Measurements from ENCODE around the gene CAMK2G. TPM values are rescaled to one million over a fixed set of nuclear protein-coding genes. Genes with fewer than 3 reads are reported as not detected.

CAMK2G gene
- total and polyA plus RNA-seq, 4 donors: 6.8 to 18.3 (median 9.9) TPM

DNA sequence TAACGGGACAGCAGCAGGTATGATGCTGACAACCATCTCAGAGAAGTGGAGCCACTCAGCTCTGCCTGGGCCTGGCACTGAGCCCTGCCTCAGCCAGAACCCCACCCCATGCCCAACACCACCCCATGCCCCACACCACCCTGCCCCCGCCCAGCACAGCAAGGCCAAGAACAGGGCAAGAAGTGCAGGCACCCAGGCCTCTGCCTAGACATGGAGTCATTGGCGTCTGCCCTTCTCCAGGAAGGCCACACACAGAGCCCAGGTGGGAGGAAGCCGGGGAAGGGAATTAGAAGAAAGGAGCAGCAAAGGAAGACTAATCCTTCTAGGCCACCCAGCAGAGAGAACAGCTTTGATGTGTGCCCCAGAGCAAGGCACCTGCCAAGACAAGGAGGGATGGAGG, 18.9 kb downstream of the CAMK2G start:
- WGBS: 94% methylated on average over 4 of the region's 4 CpGs
- TF ChIP-seq TAF1 (conservative IDR thresholded peaks at IDR 0.05): no peak
- no peak for TF ChIP-seq ATF3 (IDR thresholded peaks at IDR 0.05)
- TF ChIP-seq, protein P1, sequence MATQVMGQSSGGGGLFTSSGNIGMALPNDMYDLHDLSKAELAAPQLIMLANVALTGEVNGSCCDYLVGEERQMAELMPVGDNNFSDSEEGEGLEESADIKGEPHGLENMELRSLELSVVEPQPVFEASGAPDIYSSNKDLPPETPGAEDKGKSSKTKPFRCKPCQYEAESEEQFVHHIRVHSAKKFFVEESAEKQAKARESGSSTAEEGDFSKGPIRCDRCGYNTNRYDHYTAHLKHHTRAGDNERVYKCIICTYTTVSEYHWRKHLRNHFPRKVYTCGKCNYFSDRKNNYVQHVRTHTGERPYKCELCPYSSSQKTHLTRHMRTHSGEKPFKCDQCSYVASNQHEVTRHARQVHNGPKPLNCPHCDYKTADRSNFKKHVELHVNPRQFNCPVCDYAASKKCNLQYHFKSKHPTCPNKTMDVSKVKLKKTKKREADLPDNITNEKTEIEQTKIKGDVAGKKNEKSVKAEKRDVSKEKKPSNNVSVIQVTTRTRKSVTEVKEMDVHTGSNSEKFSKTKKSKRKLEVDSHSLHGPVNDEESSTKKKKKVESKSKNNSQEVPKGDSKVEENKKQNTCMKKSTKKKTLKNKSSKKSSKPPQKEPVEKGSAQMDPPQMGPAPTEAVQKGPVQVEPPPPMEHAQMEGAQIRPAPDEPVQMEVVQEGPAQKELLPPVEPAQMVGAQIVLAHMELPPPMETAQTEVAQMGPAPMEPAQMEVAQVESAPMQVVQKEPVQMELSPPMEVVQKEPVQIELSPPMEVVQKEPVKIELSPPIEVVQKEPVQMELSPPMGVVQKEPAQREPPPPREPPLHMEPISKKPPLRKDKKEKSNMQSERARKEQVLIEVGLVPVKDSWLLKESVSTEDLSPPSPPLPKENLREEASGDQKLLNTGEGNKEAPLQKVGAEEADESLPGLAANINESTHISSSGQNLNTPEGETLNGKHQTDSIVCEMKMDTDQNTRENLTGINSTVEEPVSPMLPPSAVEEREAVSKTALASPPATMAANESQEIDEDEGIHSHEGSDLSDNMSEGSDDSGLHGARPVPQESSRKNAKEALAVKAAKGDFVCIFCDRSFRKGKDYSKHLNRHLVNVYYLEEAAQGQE (IDR thresholded peaks at IDR 0.05): no peak
- TF ChIP-seq HNF4A (conservative IDR thresholded peaks at IDR 0.05): no peak
- no peak for TF ChIP-seq SP1 (IDR thresholded peaks at IDR 0.05)
- no peak for TF ChIP-seq HNF4G (IDR thresholded peaks at IDR 0.05)
- no peak for TF ChIP-seq JUND (IDR thresholded peaks at IDR 0.05)
- no peak for TF ChIP-seq FOXA1 (IDR thresholded peaks at IDR 0.05)
- no peaks in the 10 kb centered on the region for H3K9me3 ChIP-seq (ENCODE audit: control insufficient read depth in 4 of 4, low read length in 3 of 4)
- H3K27me3 ChIP-seq (ENCODE audit: control insufficient read depth in 4 of 4, insufficient read depth in 4 of 4, low read length in 3 of 4): no peaks in the 10 kb centered on the region
- peaks cover 0 to 17% (median 9%) of the 10 kb centered on the region in 4 donors for H3K36me3 ChIP-seq (ENCODE audit: control insufficient read depth in 4 of 4, insufficient read depth in 3 of 4, low read depth in 1 of 4, low read length in 3 of 4)
- no peak overlapping the region for H3K9ac ChIP-seq (ENCODE audit: low read depth in 1 of 2, low read length in 2 of 2)
- peaks cover 4 to 18% (median 17%) of the 10 kb centered on the region in 4 donors for H3K4me1 ChIP-seq (ENCODE audit: control insufficient read depth in 4 of 4, insufficient read depth in 4 of 4, low read length in 3 of 4)
- DNase-seq (ENCODE audit: low spot score): no peak
- H3K27ac ChIP-seq (ENCODE audit: low read depth in 1 of 2, low read length in 2 of 2): no peak overlapping the region
- H3K4me3 ChIP-seq (ENCODE audit: low read depth in 1 of 3, low read length in 3 of 3): no peak overlapping the region

GRCh38 chr10:73854310-73854709, 20.0 kb downstream of the CAMK2G start:
- H3K27me3 ChIP-seq (ENCODE audit: control insufficient read depth in 4 of 4, insufficient read depth in 4 of 4, low read length in 3 of 4): no peaks in the 10 kb centered on the region
- 29% methylated on average over 5 of the region's 5 CpGs for WGBS
- H3K9ac ChIP-seq (ENCODE audit: low read depth in 1 of 2, low read length in 2 of 2): no peak overlapping the region
- H3K4me3 ChIP-seq (ENCODE audit: low read depth in 1 of 3, low read length in 3 of 3): no peak overlapping the region
- no peaks in the 10 kb centered on the region for H3K9me3 ChIP-seq (ENCODE audit: control insufficient read depth in 4 of 4, low read length in 3 of 4)
- TF ChIP-seq, protein P1 (IDR thresholded peaks at IDR 0.05): no peak
- TF ChIP-seq ZBTB33 (IDR thresholded peaks at IDR 0.05): no peak
- no peak for TF ChIP-seq EGR1 (IDR thresholded peaks at IDR 0.05; ENCODE audit: low read depth in 2 of 2)
- TF ChIP-seq, protein P2, sequence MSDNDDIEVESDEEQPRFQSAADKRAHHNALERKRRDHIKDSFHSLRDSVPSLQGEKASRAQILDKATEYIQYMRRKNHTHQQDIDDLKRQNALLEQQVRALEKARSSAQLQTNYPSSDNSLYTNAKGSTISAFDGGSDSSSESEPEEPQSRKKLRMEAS (IDR thresholded peaks at IDR 0.05): peak; percentile 79
- TF ChIP-seq HNF4G (IDR thresholded peaks at IDR 0.05): peak; percentile 75
- no peak for TF ChIP-seq FOXA1 (IDR thresholded peaks at IDR 0.05)
- no peak for TF ChIP-seq ATF3 (IDR thresholded peaks at IDR 0.05)
- peak in 1 of 2 donors; percentile 28 for TF ChIP-seq RAD21 (IDR thresholded peaks at IDR 0.05)
- TF ChIP-seq HNF4A (conservative IDR thresholded peaks at IDR 0.05): peak; percentile 95 to 96
- peak; percentile 92 to 95 for TF ChIP-seq RXRA (IDR thresholded peaks at IDR 0.05)
- TF ChIP-seq NR2F2 (IDR thresholded peaks at IDR 0.05): peak; percentile 53
- peak; percentile 18 for TF ChIP-seq FOXA2 (IDR thresholded peaks at IDR 0.05)
- TF ChIP-seq JUND (IDR thresholded peaks at IDR 0.05): peak in 1 of 2 donors; percentile 50
- TF ChIP-seq SP1 (IDR thresholded peaks at IDR 0.05): peak; percentile 94
- peak; percentile 51 for TF ChIP-seq YY1 (IDR thresholded peaks at IDR 0.05)
- no peak for TF ChIP-seq TAF1 (conservative IDR thresholded peaks at IDR 0.05)
- TF ChIP-seq CTCF (IDR thresholded peaks at IDR 0.05; ENCODE audit: low read depth, low read length, missing input control): no peak
- TF ChIP-seq GABPA (IDR thresholded peaks at IDR 0.05 in 1 of 2, conservative IDR thresholded peaks at IDR 0.05 in 1 of 2): no peak
- DNase-seq (ENCODE audit: low spot score): no peak
- peaks cover 4 to 18% (median 17%) of the 10 kb centered on the region in 4 donors for H3K4me1 ChIP-seq (ENCODE audit: control insufficient read depth in 4 of 4, insufficient read depth in 4 of 4, low read length in 3 of 4)
- no peak overlapping the region for H3K27ac ChIP-seq (ENCODE audit: low read depth in 1 of 2, low read length in 2 of 2)
- peaks cover 0 to 8% (median 5%) of the 10 kb centered on the region in 4 donors for H3K36me3 ChIP-seq (ENCODE audit: control insufficient read depth in 4 of 4, insufficient read depth in 3 of 4, low read depth in 1 of 4, low read length in 3 of 4)
